Central memory CD8-positive, alpha-beta T cell (primary cell): ENCODE data around the gene SESN2.

ENCODE experiments used
- ATAC-seq: fragments of 150-1000 bp; cut with Tn5 transposase; replicated peaks from 2 replicates; pipeline ENCODE4 v1.10.0; 2022; ENCODE audit warnings: mild to moderate bottlenecking, moderate FRiP score, moderate number of reproducible peaks; ENCODE audit not compliant: poor library complexity, severe bottlenecking; ENCODE audit errors: extremely low read depth
- DNase-seq, 2 donors: peaks; one replicate each; pipeline ENCODE4 v3.0.0; 2021; ENCODE audit warnings: low spot score in 2 of 2
- H3K27ac Mint-ChIP-seq: one replicate; pipeline ENCODE4 v1.8.0; 2022; ENCODE audit warnings: low read depth, mild to moderate bottlenecking, moderate library complexity, mixed read lengths
- H3K27me3 Mint-ChIP-seq: one replicate; pipeline ENCODE4 v1.8.0; 2022; ENCODE audit warnings: mixed read lengths
- H3K36me3 Mint-ChIP-seq: one replicate; pipeline ENCODE4 v1.8.0; 2022; ENCODE audit warnings: mild to moderate bottlenecking, moderate library complexity, mixed read lengths; ENCODE audit not compliant: insufficient read depth
- H3K4me1 Mint-ChIP-seq: one replicate; pipeline ENCODE4 v1.8.0; 2022; ENCODE audit warnings: mixed read lengths
- H3K4me3 Mint-ChIP-seq: one replicate; pipeline ENCODE4 v1.8.0; 2022; ENCODE audit warnings: mild to moderate bottlenecking, moderate library complexity, mixed read lengths
- H3K9me3 Mint-ChIP-seq: one replicate; pipeline ENCODE4 v1.8.0; 2022; ENCODE audit warnings: mixed read lengths

SESN2 gene

DNA sequence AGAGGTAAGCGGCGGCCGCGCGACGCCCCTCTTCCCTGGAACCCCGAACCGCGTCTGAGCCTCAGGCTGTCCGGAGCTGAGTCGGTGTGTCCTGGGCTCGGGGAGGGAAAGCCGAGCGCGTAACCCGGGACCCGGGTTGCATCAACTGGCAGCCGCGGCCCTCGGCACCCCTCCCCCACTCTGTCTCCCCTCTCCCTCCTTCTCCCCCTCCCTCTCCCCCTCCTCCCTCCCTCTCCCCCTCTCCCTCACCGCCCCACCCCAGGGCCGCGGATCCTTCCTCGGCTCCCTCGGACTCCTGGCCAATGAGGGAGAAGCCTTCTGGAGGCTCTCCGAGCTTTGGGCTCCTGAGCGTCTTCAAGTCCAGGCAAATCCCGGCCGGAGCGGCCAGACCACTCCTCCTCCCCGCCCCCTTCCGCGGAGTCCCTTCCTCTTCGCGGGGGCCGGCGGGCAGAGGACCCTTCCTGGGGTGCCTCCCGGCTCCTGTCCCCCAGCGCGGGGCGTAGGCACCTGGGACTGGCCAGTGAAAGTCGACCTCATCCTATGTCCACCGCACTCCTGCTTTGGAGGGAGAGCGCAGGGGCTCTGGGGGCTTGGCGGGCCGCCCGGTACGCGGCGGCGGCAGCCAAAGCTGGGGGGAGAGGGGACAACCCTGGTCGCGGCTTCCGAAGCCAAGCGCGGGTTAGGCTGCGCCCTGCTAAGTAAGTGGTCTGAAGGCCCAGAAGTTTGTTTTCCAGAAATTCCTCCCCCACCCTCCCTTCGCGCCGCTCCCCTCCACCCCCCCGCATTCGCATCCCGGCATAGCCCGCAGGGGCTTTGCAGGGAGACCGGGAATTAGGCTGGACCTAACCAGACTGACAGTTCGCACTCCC lies 850 bp downstream of the SESN2 start:
- H3K27ac Mint-ChIP-seq: peak overlapping the region; percentile 22
- H3K27me3 Mint-ChIP-seq: no peaks in the 10 kb centered on the region
- H3K4me1 Mint-ChIP-seq: peaks cover 47% of the 10 kb centered on the region
- ATAC-seq: no peak
- H3K9me3 Mint-ChIP-seq: no peaks in the 10 kb centered on the region
- DNase-seq: no peak
- H3K4me3 Mint-ChIP-seq: peak overlapping the region; percentile 68
- H3K36me3 Mint-ChIP-seq: peaks cover 13% of the 10 kb centered on the region

DNA sequence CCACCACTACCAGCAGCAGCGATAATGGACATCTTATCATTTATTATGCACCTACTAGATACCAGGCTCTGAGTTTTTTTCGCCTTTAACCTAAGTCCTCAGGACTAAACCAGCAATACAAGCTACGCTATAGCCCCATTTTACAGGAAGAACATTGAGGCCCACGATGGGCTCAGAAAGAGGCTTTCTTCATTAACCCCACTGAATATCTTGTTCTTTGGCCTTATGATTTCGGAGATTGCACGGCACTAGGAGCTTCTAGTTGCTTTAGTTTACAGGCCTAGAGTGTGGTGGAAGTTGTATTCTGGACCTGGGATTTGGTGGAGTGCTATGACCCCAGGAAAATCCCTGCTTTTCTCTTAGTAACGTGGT lies 1.5 kb downstream of the SESN2 start:
- peaks cover 51% of the 10 kb centered on the region for H3K4me1 Mint-ChIP-seq
- no peaks in the 10 kb centered on the region for H3K9me3 Mint-ChIP-seq
- H3K4me3 Mint-ChIP-seq: peak overlapping the region; percentile 68
- no peak for DNase-seq
- ATAC-seq: no peak
- H3K27me3 Mint-ChIP-seq: no peaks in the 10 kb centered on the region
- peak overlapping the region; percentile 22 for H3K27ac Mint-ChIP-seq
- H3K36me3 Mint-ChIP-seq: peaks cover 11% of the 10 kb centered on the region

DNA sequence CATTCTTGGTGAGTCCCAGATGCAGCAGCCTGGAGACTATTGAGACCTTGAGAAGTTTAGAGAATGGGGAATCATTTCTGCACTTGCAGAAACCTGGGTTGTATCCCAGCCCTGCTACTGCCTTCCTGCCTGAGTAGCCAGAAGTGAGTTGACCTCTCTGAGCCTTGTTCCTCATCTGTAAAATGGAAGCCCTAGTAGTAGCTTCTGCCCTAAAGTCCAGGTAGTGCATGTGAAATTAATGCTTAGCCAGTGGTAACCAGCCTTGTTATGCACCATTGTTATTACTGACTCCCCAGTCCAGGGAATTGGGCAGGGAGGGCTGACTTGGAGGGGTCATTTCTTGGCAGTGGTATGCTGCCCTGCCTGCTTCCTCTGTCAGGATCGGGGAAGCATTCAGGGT lies 5.6 kb downstream of the SESN2 start:
- Mint-ChIP-seq H3K36me3 (peaks cover 5% of the 10 kb centered on the region), H3K27ac (no peak overlapping the region), H3K4me3 (no peak overlapping the region), H3K4me1 (peaks cover 42% of the 10 kb centered on the region), H3K9me3 (no peaks in the 10 kb centered on the region), H3K27me3 (no peaks in the 10 kb centered on the region)
- ATAC-seq (no peak), DNase-seq (no peak)

DNA sequence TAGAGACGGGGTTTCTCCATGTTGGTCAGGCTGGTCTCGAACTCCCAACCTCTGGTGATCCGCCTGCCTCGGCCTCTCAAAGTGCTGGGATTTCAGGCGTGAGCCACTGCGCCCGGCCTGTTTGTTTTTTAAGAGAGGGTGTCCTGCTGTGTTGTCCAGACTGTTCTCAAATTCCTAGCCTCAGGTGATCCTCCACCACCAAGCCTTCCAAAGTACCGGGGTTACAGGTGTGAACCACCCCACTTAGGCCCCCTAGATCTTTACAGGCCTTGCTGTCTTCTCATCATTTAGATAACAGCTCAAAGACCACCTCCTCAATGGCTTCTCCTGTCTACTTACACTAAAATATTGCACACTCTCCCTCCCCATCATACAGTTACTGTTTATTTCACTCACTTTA lies 6.3 kb downstream of the SESN2 start:
- Mint-ChIP-seq H3K4me1 (peaks cover 41% of the 10 kb centered on the region), H3K27me3 (no peaks in the 10 kb centered on the region), H3K4me3 (no peak overlapping the region), H3K36me3 (peaks cover 10% of the 10 kb centered on the region), H3K27ac (no peak overlapping the region), H3K9me3 (no peaks in the 10 kb centered on the region)
- DNase-seq: no peak
- no peak for ATAC-seq

DNA sequence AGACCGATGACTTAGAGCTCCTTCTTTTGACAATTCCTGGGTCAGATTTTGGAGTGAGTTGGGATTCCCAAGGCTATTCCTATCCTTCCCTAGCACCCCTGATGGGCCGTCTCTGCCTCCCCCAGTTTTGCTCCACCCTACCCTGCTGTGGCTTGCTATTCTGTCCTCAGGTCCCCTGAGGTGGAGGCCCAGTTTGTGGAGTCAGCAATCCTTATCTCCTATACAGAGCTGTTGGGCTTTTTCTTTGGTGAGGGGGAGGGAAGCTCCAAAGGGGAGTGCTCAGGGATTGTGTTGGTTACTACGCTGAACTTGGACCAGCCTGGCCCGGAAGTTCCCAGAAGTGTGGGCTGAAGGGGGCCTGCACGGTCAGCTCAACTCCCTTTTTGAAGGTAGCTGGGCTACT lies 7.6 kb downstream of the SESN2 start:
- Mint-ChIP-seq H3K4me3 (no peak overlapping the region), H3K27me3 (no peaks in the 10 kb centered on the region), H3K9me3 (no peaks in the 10 kb centered on the region), H3K36me3 (peaks cover 14% of the 10 kb centered on the region), H3K4me1 (peaks cover 31% of the 10 kb centered on the region), H3K27ac (no peak overlapping the region)
- ATAC-seq (no peak), DNase-seq (no peak)

DNA sequence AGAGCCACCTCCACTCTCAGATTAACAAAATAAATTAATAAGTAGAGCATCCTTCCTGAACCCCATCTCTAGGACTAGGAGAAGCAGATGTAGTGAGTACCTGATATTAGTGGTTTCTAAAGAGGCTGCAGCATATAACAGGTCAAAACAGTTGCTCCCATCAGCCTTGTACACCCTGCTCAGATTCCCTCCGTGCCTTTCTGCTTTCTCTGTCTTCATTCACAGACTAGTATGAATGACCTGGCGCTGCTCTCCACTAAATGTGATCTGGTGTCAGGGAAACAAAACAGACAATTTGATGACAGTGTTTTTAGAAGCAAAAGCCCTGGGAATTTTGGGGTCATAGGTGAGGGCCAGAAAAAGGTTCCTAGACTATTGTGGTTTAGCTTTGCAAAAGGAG lies 8.3 kb downstream of the SESN2 start:
- peaks cover 31% of the 10 kb centered on the region for H3K4me1 Mint-ChIP-seq
- H3K27me3 Mint-ChIP-seq: no peaks in the 10 kb centered on the region
- ATAC-seq (no peak), DNase-seq (no peak)
- H3K9me3 Mint-ChIP-seq: no peaks in the 10 kb centered on the region
- peaks cover 17% of the 10 kb centered on the region for H3K36me3 Mint-ChIP-seq
- H3K27ac Mint-ChIP-seq: no peak overlapping the region
- H3K4me3 Mint-ChIP-seq: no peak overlapping the region

DNA sequence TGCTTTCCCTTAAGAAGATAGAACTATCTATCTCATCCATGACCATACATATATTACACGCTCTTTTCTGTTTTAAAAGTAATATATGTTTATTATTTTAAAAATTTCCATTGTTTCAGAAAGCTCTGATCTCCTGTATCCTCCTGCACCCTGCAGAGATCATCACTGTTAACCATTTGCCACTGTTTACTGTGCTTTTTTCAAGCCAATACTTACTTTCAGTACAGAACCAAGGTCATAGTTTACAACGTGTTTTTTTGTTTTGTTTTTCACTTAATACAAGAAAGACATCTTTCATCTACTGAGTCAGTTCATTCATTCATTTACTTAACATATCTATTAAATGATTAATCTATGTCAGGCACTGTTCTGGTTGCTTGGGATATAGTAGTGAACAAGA lies 10.2 kb downstream of the SESN2 start:
- H3K4me3 Mint-ChIP-seq: no peak overlapping the region
- peaks cover 24% of the 10 kb centered on the region for H3K4me1 Mint-ChIP-seq
- H3K9me3 Mint-ChIP-seq: no peaks in the 10 kb centered on the region
- H3K27ac Mint-ChIP-seq: no peak overlapping the region
- ATAC-seq (no peak), DNase-seq (no peak)
- H3K36me3 Mint-ChIP-seq: peaks cover 19% of the 10 kb centered on the region
- no peaks in the 10 kb centered on the region for H3K27me3 Mint-ChIP-seq

DNA sequence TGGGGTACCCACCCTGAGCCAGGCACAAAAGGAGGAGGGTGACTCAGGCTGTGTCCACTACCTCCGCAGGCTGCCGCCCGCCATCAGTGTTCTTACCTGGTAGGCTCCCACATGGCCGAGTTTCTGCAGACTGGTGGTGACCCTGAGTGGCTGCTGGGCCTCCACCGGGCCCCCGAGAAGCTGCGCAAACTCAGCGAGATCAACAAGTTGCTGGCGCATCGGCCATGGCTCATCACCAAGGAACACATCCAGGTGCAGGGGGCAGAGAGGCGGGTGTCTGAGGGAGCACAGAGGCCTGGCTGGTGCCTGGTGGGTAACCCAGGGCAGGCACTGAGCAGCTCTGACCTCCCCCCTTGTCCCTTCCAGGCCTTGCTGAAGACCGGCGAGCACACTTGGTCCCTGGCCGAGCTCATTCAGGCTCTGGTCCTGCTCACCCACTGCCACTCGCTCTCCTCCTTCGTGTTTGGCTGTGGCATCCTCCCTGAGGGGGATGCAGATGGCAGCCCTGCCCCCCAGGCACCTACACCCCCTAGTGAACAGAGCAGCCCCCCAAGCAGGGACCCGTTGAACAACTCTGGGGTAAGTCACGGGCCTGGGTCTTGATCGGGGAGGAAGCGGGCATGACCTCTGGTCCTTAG lies 13.0 kb downstream of the SESN2 start:
- Mint-ChIP-seq H3K36me3 (peaks cover 35% of the 10 kb centered on the region), H3K27ac (no peak overlapping the region), H3K4me1 (peaks cover 10% of the 10 kb centered on the region), H3K9me3 (no peaks in the 10 kb centered on the region), H3K4me3 (no peak overlapping the region), H3K27me3 (no peaks in the 10 kb centered on the region)
- DNase-seq: no peak
- ATAC-seq: no peak

DNA sequence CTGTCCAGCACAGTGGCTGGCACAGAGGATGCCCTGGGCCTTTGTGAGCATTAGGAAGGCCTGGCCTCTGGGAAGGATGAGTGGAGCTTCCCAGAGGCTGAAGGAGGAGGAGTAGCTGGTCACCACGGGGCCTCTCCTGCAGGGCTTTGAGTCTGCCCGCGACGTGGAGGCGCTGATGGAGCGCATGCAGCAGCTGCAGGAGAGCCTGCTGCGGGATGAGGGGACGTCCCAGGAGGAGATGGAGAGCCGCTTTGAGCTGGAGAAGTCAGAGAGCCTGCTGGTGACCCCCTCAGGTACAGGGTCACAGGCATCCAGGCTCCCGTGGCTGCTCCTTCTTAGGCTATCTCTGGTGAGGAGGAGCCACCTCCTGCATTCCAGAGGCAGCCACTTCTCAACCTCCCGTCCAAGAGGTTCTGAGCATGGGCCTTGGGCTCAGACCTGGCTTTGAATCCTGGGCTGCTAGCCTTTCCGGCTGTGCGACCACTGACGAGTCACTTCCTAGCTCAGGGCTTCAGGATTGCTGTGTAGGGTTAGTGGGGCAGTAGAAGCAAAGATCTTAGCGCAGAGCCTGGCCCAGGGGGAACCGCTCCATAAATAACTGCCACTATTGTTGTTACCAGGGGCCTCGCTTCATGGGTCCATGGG lies 14.0 kb downstream of the SESN2 start:
- ATAC-seq: no peak
- H3K27ac Mint-ChIP-seq: no peak overlapping the region
- H3K36me3 Mint-ChIP-seq: peaks cover 40% of the 10 kb centered on the region
- DNase-seq: no peak
- H3K4me1 Mint-ChIP-seq: peaks cover 1% of the 10 kb centered on the region
- no peaks in the 10 kb centered on the region for H3K9me3 Mint-ChIP-seq
- no peak overlapping the region for H3K4me3 Mint-ChIP-seq
- no peaks in the 10 kb centered on the region for H3K27me3 Mint-ChIP-seq

DNA sequence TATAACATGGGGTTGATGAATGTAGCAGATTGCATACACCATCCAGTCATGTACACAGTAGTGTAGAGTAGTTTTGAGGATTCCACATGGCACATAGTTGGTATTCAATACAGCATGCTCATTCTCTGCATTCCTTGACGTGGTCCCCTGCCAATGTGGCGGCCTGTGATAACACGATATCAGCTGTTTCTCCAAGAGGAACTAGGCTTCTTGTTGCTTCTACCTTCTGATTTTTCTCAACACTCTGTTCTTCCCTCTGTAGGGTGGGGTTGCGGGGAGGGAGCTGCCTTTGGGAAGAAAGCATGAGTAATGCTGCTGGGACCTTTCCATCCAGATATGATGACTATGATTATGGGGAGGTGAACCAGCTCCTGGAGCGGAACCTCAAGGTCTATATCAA lies 19.4 kb downstream of the SESN2 start:
- peaks cover 7% of the 10 kb centered on the region for H3K4me1 Mint-ChIP-seq
- H3K27ac Mint-ChIP-seq: no peak overlapping the region
- ATAC-seq (no peak), DNase-seq (no peak)
- H3K9me3 Mint-ChIP-seq: no peaks in the 10 kb centered on the region
- no peak overlapping the region for H3K4me3 Mint-ChIP-seq
- no peaks in the 10 kb centered on the region for H3K27me3 Mint-ChIP-seq
- H3K36me3 Mint-ChIP-seq: peaks cover 44% of the 10 kb centered on the region

DNA sequence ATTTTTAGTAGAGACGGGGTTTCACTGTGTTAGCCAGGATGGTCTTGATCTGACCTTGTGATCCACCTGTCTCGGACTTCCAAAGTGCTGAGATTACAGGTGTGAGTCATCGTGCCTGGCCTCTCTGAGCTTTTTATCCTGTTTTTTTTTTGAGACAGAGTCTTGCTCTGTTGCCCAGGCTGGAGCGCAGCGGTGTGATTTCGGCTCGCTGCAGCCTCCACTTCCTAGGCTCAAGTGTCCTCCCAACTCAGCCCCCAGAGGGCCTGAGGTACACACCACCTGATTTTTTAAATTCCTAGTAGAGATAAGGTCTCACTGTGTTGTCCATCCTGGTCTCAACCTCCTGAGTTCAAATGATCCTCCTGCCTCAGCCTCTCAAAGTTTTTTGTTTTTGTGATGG lies 20.4 kb downstream of the SESN2 start:
- Mint-ChIP-seq H3K4me3 (no peak overlapping the region), H3K27me3 (no peaks in the 10 kb centered on the region), H3K4me1 (peaks cover 7% of the 10 kb centered on the region), H3K9me3 (no peaks in the 10 kb centered on the region), H3K36me3 (peaks cover 44% of the 10 kb centered on the region), H3K27ac (no peak overlapping the region)
- no peak for DNase-seq
- ATAC-seq: no peak

DNA sequence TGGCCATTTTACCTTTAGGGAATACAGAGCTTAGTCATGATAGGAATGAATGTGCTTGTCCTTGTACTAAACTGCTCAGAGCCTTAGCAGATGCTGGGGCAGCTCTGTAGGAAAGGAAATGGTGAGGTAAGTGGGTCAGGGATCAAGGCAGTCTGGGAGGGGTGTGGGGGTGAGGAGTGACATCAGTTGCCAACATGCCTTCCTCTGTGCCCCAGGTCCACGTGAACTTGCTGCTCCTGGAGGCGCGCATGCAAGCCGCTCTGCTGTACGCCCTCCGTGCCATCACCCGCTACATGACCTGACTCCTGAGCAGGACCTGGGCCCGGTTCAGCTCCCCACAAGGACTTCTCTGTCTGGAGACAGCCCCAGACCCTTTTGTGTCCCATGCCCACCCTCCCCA lies 21.2 kb downstream of the SESN2 start:
- Mint-ChIP-seq H3K9me3 (no peaks in the 10 kb centered on the region), H3K27ac (no peak overlapping the region), H3K4me3 (no peak overlapping the region), H3K27me3 (no peaks in the 10 kb centered on the region), H3K36me3 (peaks cover 40% of the 10 kb centered on the region), H3K4me1 (peaks cover 7% of the 10 kb centered on the region)
- no peak for DNase-seq
- ATAC-seq: no peak

DNA sequence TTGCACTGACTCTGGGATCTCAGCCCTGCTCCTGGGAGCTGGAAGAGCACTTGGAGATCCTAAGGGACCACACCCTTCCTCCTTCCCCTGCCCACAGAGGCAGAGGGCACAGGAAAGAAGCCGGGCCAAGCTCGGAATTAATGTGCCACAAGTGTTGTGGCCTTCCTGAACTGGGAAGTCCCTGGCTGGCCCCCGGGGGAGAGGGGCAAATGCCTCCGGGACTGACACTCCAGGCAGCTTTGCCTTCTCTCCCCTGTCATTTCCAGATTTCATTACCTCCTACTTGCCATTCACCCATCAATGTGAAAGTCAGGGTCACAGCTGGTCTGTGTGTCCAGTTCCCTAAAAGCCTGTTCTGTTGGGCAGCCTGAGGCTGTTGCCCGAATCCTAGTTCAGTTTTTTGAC lies 21.7 kb downstream of the SESN2 start:
- Mint-ChIP-seq H3K36me3 (peaks cover 38% of the 10 kb centered on the region), H3K4me3 (no peak overlapping the region), H3K9me3 (no peaks in the 10 kb centered on the region), H3K27me3 (no peaks in the 10 kb centered on the region), H3K4me1 (peaks cover 7% of the 10 kb centered on the region), H3K27ac (no peak overlapping the region)
- ATAC-seq (no peak), DNase-seq (no peak)
